Purkinje cell (primary cell): ENCODE results near the gene SLC12A1. TPM values are rescaled to one million over a fixed set of nuclear protein-coding genes. Genes with fewer than 3 reads are reported as not detected.

ENCODE experiments used
- polyA plus RNA-seq: library from polyadenylated mRNA; unstranded; fragments of >200 nt; fragmentation: Nextera tagmentation; gene quantifications from 2 replicates; pipeline ENCODE4 v1.2.1, GENCODE V29; 2014

Gene SLC12A1
- 3.5 and 6.7 TPM in 2 replicates for polyA plus RNA-seq

DNA sequence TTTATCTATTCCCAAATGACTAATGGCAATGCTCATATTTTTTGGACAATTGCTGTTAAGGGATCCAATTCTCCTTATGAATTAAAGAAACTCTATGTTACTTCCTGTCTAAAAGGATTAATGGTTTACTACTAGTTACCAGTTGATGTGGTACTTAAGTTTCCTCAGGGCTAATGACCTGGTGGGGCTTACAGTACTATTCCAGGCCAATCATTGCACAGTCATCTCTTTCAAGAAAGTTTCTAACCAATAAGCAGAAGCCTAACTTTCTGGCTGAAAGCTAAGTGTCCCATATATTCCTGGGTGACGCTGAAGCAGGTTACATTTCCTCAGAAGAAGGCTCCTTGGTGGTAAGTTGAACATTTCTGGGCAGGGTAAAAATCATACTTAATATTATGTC is at the start of gene SLC12A1:
SLC12A1 (plus strand) TSS at position 322 of the 400 bp plus-strand sequence. CDS start 1,418 bp downstream, outside the sequence.

DNA sequence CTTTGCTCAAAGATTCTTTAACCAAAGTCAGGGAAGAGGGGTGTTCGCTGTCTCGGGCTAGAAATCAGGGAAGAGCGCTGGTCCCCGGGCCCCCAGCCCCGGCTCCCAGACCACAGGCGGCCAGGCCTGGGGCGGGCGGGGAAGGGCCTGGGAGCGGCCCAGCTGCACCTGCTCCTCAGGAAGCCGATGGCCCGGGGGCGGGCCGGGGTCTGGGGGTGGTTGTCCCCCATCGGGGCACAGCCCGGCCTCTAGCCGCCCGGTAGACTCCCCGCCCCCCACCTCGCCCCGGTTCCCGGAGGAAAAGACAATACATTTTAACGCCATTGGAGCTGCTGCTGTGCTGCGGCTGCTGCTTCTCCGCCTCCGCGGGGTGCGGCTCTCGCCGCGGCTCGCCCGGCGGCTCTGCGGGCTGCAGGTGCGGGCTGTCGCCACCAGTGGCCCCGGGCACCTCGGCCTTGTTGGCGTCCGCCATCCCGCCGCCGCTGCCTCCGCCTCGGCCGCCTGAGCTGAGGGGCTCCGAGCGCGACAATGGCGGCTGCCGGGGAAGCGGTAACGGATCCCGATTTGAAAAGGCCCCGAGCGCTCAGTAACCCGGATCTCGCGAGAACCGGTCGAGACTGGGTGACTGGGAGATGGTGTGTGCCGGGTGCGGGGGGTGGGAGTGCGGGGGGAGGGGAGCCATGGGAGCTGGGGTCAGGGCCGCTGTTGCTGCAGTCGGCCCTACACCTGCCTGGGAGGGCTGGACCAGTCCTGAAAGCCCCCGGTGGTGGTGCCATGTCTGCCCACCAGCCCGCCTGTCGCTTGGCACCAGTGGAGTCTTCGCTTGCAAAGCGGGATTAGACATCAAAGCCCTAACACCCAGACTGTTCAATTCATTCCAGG is 28.1 kb upstream of the SLC12A1 start, which contains the start of gene MYEF2:
MYEF2 (minus strand) TSS at position 530 of the 882 bp plus-strand sequence; CDS start at position 472, 58 bp downstream.

DNA sequence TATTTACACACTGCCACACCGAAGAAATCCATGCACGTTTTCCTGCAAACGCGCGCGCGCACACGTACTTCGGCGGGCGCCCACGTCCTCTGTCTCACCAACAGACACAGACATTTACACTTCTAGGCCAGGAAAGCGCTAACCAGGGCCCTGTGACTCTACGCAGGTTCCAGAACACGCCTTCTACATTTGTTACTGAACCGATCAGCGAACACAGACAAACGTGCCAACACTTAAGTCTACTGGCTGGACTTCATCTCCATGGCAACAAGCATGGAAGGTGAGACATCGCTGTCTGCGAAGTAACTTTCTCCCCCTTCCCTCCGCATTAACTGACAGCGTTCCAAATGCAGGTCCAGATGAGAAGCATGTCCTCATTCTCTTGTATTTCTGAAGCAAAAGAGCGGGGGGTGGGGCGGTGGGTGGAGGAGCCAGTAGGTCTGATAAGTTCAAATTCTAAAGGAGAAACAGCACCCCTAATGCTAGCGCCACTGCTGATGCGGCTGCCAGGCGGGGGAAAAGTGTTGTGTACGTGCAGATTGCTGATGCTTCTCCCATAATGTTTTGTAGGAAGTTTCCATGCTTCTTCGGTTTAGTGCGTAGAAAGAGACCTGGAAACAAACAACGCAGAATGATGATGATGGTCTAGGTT is 14.4 kb upstream of the SLC12A1 start, which contains the start of gene CTXN2:
CTXN2 (plus strand) TSS at position 92 of the 652 bp plus-strand sequence. CDS start 9,636 bp downstream, outside the sequence.

DNA sequence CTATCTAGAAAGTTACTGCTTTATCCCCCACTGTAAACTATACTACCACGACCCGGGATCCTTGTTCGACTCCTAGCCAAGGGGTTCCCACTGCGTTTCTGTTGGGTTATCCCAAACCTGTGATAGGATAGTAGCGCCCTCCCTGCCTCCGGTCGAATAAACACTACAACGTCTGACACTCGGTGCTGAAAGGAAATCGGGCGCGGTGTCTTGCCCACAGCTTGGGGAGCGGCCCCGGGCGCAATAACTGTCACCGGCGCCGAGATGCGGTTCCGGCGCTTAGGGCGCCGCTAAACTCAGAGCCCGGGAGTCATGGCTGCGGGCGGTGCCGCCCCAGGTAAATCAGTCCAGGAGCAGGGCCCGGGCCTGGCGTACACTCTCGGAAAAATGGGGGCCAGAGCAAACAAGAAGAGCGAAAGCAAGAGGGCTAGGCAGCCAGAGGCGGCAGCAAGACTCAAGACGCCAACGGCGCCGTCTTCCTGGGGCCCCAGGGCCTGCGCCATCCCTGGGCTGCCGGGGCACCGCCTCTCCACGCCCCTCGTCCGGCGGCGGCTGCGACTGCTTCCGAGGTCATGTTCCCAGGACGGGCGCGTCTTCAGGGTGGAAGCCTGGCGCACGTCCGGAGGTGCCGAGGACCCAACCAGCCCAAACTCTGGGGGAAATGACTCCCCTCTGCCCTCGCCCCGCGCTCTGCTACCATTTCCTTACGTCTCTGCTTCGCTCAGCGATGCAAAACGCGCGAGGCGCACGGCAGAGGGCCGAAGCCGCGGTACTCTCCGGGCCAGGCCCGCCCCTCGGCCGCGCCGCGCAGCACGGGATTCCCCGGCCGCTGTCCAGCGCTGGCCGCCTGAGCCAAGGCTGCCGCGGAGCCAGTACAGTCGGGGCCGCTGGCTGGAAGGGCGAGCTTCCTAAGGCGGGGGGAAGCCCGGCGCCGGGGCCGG is 125.0 kb downstream of the SLC12A1 start, which contains the start of gene DUT:
DUT (plus strand) TSS at position 575 of the 941 bp plus-strand sequence; CDS start at position 662, 87 bp downstream.

Other genes with a start within 250 kb of the SLC12A1 start
- 0.47 TPM in 1 of 2 replicates, not detected in the other for gene SLC24A5, start 85.3 kb upstream of the SLC12A1 start, polyA plus RNA-seq
- gene MYEF2, start 28.0 kb upstream of the SLC12A1 start, polyA plus RNA-seq: 27.2 and 35.0 TPM in 2 replicates
- 3.8 and 4.9 TPM in 2 replicates for gene CTXN2, start 14.6 kb upstream of the SLC12A1 start, polyA plus RNA-seq
- gene DUT, start 125.1 kb downstream of the SLC12A1 start, polyA plus RNA-seq: 29.9 and 41.6 TPM in 2 replicates